SK-N-DZ (cell line): ENCODE measurements around the gene TRIM71.

ENCODE experiments used
- DNase-seq: peaks from one replicate; pipeline ENCODE4 v3.0.0-alpha.2; 2015; ENCODE audit warnings: low spot score

Gene TRIM71

DNA sequence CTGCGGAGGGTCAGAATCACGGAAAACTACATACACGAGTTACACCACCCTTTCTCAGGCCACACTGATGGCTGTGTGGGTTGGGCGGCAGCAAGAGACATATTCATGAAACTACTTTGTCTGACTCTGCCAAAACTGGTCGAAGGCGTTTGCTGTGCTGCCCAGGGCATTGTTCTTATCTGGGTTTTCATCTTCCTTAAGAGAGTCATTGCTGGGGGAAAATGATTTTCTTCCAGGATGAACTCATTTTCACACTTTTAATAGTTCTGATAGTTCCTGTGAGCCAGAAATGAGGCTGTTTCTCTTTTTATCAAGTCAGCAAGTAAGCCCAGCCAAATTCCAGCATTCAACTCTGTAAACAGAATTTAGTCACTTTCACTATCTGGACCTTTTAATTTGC lies 47.6 kb downstream of the TRIM71 start:
- no peak for DNase-seq

DNA sequence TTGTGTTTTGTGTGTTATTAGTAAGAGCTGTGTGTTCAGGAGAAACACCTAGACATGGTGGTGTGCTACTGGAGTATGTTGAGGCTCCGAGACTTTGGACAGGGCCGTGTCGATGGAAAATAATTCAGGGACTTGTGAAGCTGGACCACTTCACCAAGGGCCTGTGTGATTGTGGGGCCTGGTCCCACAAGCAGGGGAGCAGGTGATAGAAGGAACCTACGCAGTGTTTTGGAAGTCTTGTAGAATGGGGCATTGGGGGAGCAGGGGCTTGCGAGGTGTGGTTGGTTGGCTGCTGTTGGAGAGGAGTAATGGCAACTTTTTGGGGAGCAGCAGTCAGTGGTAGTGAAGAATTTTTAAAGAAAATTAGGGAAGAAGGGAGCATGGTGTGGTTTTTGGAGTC lies 48.7 kb downstream of the TRIM71 start:
- no peak for DNase-seq

DNA sequence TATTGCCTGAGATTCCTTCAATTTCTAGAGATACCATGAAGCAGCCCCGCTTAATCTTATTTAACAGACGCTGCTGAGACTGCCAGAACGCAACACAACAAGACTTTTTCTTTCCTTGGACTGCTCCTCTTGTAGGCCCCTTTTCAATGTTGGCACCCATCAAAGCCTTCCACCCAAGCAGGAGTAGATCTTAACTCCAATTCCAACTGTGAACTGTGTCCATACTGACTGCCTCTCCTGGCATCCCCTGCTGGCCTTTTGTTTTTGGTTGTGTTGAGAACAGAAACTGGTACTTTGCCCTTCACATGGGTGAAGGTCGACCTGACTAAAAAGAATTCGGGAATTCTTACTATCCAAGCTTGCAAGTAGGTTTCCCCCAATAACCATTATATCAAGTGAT lies 50.2 kb downstream of the TRIM71 start:
- no peak for DNase-seq

DNA sequence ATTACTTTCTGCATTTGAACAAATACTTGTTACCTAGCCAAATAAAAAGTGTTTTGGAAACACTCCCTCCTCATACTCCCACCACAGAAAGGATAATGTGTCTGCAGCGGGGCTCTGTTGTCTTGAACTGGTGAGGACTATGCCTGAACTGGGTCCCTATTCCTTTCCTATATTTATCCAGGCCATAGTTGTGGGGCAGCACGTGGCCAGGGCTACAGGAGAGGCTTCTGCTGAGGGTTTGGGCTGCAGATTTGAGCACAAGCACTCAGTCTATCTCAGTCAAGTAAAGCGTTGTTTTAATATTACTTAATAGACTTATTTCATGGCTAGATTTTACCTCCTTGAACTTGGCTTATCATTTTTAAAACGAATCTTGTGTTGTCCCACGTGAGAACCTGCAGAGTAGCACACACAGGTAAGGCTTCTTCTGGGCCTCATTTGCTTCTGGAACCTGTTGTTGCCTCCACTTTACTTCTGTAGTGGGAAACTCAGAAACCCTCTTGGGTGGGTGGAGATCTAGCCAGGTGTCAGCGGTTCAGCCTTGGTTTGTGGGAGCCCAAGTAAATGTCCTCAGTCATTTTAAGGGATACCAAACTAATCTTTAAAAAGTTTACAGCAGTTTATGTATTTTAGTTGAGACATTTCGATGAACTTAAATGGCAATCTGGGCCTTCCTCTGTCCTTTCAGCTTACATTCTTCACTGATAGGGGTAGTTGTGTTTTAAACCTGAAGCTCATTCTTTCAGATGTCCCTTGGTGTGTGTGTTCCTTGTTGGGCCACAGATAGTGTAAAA lies 51.1 kb downstream of the TRIM71 start:
- DNase-seq = no peak

DNA sequence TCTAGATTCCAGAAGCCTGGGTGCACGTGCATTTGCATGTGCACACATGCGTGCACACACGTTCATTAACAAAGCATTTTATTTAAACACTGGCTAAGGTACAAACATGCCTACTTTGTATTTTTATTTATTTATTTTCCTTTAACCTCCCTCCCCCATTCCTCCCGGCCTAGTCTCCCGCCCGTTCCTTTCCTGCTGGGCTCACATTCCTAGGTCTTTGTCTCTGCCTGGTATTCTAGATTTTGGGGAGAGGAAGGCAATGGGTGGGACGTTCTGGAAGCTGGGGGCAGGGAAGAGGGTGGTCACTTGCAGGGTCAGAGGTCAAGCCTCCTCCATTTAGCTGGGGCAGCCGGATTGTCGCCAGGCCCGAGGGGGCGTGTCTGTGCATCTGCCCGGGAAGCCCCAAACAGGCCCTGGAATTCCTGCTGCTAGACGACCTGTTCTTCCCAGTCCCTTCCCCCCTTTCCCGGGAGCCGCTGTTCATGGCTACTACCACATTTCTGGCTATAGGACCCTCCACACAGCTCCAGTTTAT lies 51.8 kb downstream of the TRIM71 start:
- no peak for DNase-seq

DNA sequence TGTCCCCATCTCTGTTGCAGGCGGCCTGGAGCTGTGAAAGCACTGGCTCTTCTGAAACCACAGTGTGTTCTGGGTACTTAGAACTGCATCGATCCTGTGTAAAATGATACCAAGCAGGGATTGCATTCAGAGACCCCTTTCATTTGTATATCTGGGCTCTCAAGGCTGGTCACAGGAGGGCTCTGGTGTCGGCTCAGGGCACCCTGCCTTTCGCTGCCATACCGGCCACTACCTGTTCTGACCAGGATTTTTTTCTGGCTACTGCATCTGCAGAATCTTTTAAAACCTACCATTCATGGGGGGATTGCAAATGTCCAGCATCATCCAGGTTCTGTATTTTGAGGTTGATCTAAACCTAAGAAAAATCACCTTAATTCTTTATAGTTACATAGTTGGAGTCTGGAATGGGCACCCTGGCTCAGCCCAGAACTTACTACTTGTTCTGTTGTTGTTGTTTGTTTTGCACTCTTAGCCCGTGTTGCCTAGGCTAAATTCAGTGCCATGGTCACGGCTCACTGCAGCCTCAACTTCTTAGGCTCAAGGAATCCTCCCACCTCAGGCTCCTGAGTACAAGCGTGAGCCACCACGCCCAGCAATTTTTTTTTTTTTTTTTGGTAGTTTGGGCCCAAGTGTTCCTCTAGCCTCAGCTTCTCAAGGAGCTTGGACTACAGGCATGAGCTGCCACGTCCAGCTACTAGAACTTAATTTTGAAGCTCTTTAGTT lies 52.7 kb downstream of the TRIM71 start:
- no peak for DNase-seq

DNA sequence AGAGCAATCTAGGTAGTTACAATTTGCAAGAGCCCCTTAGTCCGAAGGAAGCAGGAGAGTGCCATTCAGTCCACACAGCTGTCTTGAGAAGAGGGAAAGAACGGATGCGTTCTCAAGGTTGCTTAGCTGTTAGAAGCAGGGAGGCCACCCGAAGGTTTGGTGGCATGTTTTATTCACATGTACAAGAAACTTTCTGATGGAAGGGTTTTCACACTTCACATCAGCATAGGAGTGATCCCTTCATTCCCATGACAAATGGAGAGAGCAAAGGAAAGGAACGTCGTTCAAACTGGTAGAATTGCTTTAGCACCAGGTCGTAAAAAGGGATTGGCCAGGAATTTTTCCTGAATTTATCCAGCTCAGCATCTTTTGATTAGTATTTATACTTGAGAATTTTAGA lies 53.5 kb downstream of the TRIM71 start:
- DNase-seq = no peak

DNA sequence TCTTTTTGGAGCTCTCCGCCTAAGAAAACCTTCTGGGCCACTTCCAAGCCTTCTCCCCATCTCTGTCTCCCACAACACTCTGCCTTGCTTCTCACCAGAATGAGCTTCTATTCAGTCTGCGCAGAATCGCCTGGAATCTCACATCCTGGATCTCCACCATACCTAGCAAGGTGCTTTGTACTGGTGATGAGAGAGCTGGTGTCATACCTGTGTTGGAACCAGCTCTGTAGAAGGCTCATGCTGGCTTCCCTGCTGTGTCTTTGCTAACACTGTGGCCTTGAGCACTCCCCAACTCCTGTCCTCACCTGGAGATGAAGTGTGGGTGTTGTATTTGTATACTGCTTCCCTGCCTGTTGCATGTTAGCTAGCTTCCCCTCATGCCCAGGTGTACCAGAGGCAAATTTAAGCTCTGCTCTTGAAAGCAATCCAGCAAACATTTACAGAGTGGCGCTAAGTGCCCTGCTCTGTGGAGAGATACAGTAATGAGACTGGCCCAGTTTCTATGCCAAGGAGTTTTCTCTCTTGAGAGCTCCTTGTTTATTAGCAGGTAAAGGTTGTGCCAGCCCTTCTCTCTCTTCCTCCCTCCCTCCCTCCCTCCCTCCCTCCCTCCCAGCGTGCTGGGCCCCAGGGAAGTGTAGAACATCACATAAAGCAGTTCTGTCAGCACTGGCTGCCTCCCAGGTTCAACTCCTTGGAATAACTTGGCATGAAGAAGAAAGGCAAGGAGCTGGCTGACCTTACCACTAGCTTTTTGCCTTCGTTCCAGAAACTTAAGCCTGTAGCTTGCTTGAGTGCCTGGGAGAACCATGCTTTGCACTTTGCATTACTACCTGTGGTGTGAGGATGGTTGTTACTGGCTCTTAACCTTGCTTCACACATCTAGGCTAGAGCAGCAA lies 54.9 kb downstream of the TRIM71 start:
- DNase-seq = no peak

DNA sequence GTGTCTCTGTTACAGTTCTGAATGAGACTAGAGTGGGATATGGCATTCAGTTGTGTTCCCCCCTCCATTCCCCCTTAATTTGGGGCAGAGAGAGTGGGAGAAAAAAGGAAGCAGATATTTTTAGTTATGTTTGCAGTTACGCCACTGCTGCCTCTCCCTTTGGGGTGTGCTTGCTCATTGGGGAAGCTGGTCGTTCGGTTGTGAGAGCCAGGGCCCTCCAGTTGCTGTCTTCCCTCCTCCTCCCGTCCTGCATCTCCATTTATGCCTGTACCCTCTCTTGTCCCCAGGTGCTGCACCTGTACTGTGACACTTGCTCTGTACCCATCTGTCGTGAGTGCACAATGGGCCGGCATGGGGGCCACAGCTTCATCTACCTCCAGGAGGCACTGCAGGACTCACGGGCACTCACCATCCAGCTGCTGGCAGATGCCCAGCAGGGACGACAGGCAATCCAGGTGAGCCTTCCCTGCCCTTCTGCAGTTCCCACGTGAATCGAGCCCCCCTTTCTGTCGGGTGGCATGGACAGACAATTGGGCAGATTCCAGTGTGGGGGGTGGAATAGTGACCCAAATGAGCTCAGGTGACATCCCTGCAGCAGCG lies 55.8 kb downstream of the TRIM71 start:
- DNase-seq = no peak

DNA sequence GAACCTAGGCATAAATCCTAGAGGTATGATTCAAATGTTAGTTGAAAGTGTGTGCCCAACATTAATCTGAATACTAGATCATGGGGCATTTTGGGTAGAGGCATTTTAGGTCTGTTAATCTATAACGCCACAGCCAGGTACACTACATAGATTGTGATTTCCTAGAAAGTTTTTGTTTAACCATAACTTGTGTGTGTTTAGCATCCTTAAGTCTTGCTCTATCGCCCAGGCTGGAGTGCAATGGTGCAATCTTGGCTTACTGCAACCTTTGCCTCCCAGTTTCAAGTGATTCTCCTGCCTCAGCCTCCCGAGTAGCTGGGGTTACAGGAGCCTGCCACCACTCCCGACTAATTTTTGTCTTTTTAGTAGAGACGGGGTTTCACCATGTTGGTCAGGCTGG lies 59.1 kb downstream of the TRIM71 start:
- DNase-seq = no peak

DNA sequence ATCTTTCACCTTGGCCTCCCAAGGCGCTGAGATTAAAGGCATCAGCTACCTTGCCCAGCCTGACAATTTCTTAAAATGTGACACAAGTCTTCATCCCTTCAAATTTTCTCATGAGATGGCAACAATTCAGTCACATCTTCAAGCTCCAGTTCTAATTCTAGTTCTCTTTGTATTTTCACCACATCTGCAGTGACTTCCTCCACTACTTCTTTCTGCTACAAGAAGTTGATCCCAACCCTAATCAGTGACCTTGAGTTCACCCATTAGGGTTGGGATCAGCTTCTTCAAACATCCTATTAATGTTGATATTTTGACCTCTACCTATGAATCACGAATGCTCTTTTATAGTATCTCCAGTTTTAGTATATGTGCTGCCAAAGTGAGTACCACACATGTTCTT lies 59.8 kb downstream of the TRIM71 start:
- no peak for DNase-seq

DNA sequence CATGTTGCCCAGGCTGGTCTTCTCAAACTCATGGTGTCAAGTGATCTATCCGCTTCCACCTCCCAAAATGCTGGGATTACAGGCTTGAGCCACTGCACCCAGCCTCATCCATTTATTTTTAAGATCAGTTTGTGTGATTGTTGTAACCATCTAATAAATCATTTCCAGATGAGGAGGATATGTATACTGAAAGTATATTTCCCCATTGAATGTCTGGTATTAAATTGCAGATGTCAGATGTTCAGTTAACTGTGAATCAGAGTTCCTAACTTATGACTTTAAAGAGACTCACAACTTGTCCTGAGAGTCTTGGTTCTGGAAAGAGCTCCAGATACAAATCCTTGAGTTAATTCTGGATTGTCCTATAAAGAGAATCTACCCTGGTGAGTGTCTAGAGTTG lies 62.4 kb downstream of the TRIM71 start:
- no peak for DNase-seq

DNA sequence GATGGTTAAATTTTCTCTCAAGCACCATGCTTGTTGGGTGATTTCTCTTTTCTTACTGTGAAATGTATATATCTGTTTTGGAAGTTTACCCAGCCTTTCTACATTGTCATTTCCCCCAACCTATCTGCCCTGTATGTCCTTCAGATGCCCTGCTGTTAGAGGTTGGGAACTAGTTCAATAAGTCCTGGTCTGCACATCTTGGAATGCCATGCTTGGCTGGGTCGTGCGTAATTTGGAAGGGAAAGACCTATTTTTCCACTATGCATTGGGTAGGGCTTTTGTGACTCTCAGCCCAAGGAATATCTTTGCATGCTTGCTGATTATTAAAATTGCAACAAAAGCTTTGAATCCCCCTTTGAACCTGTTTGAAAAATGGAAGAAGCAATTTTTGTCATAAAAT lies 63.8 kb downstream of the TRIM71 start:
- no peak for DNase-seq

DNA sequence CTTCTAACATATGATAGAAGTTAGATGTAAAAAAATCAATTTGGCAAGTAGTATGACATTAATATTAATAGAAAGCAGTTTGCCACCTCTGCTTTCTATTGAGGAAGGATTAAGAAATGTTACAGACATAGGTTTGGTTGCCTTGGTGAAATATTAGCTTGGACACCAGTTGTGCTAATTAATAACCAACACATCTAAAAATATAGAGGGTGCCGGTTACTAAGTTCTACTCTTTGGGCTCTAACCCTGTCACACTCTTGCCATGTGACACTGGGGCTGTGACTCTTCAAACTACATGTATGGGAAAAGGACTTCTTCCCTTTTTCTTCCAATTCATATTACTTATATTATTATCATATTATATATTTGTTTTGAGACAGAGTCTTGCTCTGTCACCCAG lies 64.4 kb downstream of the TRIM71 start:
- DNase-seq = no peak

DNA sequence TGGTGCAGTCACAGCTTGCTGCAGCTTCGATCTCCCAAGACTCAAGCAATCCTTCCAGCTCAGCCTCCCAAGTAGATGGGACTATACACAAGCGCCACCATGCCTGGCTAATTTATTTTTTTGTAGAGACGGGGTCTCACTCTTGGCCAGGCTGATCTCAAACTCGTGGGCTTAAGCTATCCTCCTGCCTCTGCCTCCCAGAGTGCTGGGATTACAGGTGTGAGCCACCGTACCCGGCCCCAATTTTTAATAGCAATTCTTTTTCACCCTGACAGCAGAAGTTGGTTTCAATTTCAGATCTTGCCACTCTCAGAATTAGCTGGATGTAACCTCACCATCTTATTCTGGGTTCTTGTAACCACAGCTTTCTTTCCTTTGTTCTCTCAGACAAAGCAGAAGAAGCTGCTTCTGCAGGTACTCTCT lies 64.8 kb downstream of the TRIM71 start:
- no peak for DNase-seq

DNA sequence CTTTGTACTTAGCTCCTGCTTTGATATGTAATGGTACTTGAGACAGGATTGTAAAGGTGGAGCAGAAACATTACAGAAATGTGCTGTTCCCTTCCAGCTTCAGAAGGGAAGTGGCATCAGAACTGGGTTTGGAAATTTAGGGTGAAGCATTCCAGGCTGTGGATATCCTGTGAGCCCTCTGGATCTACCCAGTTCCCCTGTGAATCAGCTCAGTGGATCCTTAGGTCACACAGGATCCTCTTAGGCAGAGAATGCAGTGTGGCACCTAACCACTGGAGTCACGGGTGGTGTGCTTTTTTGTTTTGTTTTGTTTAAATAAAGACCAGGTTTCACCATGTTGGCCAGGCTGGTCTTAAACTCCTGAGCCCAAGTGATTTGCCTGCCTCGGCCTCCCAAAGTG lies 66.0 kb downstream of the TRIM71 start:
- DNase-seq = no peak

DNA sequence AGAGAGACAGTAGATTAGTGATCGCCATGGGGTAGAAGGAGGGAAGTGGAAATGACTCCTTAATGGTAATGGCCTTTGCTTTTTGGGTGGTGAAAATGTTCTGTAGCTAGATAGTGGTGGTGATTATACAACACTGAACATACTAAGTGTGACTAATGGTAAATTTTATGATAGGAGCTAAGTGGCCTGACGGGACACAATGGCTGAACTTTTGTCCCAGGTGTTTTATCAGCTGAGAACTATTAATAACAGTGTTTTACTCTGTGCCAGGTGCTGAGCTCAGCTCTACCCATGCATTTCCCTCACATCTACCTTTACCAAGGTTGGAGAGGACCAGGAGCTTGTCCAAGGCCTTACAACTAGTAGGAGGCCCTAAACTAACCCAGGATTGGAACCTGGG lies 66.8 kb downstream of the TRIM71 start:
- DNase-seq = no peak

DNA sequence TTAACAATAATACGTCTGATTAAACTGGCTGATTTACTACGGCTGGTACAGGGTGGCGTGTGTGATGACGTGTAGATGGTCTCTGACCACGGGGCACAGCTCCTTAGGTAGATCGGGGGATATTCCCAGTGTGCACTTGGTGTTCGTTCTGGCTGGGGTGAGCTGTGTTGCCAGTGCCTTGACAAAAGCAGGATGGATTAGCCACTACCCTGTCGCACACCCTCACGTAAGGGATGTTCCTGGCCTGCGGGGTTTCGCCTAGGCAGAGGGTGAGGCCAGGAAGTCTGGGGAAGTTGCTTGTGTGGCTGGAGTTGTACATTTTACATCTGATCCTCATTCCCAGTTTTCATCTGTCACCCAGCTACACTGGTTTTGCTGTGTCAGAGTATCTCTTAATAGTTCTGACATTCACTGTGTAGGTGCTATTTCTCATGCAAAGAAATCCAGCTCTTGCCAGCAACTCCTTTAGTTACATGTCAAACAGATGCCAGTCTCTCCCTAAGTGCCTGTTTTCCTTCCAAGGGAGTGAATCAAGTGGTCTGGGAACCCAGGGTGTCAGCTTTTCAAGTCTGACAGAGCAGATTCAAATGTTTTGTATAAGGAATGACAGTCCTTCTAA lies 67.6 kb downstream of the TRIM71 start:
- DNase-seq = no peak

DNA sequence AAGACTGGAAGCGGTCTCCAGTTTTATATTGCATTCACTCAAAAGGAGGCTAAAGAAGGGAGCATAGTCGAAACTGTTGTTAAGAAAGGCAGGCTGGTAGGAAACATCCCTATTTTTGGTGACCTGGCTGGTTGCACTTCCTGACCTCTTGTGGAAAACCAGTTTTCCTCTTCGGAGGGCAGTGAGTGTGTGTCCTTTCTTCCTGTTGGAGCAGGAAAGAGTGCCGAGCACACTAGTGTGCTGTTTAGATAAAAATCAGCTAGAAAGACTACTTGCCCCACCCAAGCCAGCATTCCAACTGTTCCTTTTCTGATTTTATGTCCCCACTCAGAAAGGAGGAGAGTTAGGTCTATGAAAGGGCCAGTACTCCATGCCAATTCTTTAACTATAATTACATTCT lies 68.5 kb downstream of the TRIM71 start:
- DNase-seq = no peak

DNA sequence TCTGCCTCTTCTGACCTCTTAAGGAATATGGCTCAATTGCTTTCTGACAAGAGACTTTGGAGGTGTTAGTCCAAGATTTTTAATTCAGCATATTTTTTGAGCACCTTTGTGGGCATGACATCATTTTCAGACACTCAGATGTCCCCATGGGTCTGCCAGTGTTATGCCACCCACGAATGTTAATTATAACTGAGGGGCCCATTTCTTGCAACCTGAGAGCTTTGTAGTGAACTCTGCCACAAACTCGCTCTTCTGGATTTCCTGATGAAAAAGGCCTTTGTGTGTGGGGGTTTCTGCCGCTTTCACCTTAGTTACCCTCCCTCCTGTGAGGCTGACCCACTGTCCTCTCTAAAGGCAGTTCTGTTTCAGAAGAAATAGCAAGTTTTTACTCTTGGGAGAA lies 69.1 kb downstream of the TRIM71 start:
- no peak for DNase-seq

DNA sequence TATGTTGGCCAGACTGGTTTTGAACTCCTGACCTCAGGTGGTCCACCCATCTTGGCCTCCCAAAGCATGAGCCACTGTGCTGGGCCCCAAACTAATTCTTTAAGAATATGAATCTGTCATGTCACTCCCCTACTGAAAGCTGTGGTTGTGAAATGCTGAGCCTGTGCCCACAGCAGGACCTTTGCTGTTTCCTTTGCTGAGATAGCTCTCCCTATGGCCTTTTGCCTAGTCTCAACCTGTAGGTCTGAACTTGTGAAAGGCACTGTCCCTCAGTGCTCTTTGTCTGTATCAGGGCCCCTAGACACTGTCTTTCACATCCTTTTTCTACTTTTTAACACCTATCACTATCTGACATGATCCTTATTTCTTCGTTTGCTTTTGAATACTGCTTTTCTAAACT lies 70.9 kb downstream of the TRIM71 start:
- no peak for DNase-seq
